HG03457 (cell line): ENCODE results near the gene USP43.
"Not testable (repeated sequence)": the region's sequence is repeated elsewhere in the genome, so short reads cannot be mapped to it uniquely, and the experiment has no call there.

Experiments
- ATAC-seq: cut with Tn5 transposase; IDR thresholded peaks from one replicate; pipeline ENCODE4 v1.9.1; 2021; ENCODE audit warnings: moderate number of reproducible peaks; ENCODE audit not compliant: unreplicated experiment

The USP43 gene

DNA sequence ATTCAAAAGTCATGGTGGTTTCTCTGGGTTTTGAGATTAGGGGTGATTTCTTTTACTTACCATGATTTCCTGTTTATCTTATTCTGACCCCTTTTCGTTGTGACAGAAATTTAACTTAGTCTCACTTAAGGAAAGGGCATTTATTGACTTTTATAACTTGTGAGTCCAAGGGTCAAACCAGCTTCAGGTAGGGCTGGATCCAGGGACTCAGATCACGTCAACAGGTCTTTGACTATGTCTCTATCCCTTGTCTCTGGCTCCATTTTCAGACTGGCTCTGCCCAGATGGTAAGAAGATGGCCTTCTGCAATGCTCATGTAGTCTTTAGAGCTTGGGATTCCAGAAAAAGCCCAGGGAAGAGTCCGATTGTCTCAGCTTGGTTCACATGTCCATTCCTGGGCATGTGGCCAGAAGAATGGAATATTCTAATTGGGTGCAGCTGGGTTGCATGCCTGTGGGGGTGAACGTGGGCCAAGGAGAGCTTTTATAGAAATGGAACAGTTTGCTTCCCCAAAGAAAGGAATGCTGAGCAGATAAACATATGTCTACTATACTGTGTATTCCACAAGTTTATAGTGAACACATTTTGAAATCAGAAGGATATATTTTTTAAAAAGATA, 13.4 kb downstream of the USP43 start:
- no peak for ATAC-seq

DNA sequence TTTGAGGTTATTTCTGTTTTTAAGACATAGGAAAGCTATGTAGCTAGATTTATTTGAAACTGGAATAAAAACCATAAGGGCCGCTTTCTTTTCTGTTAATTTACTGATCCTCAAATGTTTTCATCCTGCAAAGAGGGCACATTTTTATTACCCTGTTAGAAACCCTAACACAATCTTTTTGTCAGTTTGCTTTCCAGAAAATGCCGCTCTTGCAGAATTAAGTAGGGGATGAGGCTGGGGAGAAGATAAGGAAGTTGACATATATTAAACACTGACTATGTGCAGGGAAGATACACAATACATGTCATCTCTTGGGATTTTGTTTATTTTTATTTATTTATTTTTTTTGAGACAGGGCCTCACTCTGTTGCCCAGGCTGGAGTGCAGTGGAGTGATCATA, 15.7 kb downstream of the USP43 start:
- ATAC-seq = no peak

DNA sequence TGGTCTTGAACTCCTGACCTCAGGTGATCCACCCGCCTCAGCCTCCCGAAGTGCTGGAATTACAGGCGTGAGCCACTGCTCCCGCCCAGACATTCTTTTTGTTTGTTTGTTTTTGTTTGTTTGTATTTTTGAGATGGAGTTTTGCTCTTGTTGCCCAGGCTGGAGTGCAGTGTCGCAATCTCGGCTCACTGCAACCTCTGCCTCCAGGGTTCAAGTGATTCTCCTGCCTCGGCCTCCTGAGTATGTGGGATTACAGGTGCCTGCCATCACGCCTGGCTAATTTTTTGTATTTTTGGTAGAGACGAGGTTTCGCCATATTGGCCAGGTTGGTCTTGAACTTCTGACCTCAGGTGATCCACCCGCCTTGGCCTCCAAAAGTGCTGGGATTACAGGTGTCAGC, 18.2 kb downstream of the USP43 start:
- not testable (repeated sequence) for ATAC-seq

DNA sequence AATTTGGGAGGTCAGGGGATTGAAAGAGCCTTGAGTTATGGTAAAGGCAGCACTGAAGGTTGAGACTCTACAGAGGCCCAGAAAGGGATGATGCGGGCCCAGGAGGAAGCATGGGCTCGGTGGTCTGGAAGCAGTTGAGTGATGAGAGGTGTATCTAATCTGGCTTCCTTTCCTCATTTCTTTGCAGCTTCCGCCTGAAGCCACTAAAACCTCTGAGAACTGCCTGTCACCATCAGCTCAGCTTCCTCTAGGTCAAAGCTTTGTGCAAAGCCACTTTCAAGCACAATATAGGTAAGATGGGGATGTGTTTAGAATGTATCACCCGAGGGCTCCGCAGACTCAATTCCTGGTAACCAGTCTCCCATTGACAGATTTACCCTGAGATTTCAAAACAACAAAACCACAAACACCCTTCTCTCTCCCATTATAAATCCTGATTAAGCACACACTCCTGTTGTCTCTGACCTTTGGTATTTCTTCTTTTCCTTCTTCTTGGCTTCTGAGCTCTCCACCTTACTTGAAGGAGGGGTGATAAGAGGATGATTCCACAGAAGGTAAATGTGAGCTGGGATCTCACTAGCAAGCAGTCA, 21.2 kb downstream of the USP43 start:
- no peak for ATAC-seq

DNA sequence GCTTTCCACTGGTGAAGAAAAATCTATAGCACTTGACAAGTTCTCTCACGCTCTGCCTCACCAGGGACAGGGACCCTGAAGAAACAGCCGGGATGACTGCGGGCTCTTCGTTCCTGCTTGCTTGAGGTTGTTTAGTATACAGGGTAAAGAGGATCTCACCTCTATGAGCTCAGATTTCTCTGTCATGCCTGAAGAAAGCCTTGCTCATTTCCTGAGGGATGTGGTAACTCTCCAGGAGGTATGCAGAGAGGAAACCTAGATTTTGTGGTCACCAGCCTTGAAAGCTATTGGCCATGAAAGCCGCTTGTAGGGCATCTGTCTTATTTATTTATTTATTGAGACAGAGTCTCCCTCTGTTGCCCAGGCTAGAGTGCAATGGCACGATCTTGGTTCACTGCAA, 23.2 kb downstream of the USP43 start:
- ATAC-seq = no peak

DNA sequence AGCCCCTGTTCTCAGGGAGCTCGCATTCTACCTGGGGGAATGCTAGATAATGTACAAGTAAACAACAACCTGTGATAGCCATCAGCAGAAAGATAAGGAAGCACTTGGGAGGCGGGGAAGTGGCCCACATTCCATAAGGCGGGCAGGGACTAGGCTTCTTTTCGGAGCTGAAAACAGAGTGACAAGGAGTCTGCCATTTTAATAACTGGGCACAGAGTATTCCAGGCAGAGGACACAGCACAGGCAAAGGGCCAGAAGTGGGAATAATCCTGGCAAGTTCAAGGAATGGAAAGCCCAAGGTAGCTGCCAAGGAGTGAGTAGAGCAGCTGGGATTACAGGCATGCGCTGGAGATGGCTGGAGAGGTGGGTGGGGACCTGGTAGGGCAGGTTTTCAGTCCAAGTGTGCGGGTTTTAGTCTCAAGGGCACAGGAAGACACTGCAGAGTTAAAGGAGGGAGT, 24.3 kb downstream of the USP43 start:
- ATAC-seq = no peak

DNA sequence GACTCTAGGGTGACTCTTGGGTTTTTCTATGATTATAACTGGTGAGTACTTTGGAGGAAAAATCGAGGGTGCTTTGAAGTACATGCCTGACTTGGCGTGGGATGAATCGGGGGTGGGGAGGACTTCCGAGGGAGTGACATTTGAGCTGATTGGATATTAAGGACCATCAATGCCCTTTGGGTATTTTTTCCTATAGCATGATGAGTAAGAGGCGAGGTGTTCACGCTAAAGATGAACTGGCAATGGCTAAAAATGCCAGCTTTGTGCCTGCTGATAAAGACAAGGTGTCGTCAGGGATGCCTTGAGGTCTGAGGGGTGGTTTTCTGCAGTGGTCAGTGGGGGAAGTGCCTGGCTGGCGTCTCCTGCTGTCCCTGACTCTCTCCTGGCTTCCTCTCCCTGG, 25.3 kb downstream of the USP43 start:
- no peak for ATAC-seq

DNA sequence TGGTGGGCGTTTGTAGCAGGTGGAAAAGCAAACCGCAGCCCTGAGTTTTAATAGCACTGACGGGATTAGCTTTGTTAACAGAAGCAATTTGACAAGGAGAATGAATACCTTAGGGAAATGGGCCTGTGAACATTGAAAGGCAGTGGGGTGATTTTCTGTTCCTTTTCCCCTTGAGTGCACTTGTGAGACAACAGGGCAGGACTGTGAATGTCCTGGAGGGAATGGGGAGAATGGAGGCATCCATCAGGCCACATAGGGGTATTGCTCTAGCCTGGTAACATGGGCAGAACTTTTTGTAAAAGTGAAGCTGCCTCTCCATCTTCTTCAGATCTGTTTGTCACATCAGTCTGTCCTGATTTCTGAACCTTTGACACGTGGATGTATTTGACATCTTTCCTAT, 26.2 kb downstream of the USP43 start:
- ATAC-seq = no peak

DNA sequence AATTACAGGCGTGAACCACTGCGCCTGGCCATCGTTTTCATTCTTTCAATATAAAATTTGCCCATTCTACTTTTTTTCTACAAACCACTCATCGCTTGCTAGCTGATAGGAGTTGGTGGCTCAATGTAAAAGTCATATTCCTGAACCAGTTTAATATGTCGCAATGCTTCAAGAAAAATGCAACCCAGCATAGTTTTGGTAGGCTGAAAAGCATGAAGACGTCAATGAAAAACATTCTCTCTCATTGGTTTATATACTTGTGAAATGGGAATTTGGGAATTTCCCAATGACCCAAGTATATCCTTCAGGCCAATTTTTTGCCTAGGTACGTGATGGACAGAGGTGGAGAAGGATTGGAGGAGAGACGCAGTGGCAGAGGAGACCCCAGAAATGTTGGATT, 26.9 kb downstream of the USP43 start:
- no peak for ATAC-seq

DNA sequence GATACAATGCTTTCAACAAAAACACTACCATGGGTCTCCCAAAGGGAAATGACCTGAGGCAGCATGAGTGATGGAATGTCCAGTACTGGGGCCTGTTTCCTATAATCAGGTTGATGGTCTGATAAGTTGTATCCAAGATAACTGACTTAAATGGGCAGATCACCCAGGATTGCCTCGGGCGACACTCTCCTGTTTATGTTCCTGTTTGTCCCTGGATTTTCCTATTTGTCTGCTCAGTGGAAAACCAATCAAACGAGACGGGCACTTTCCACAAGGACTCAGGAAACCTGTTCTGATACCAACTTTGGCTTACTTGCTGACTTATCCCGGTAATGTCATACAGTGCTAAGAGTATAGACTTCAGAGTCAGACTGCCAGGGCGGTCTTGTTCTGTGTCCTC, 27.4 kb downstream of the USP43 start:
- ATAC-seq = no peak

DNA sequence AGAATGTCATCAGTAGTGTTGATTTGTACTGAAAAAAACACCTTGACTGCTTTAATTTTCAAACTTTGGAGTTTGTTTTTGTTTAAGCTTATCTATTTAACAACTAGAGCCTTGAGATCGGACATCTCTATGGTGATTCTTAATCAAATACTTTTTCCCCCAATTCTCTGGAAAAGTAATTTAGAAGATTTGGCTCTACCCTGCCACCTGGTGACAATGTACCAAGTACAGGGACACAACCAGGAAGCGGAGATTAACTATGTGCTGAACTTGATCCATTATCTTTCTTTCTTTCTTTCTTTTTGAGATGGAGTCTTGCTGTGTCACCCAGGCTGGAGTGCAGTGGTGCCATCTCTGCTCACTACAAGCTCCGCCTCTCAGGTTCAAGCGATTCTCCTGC, 30.8 kb downstream of the USP43 start:
- no peak for ATAC-seq

DNA sequence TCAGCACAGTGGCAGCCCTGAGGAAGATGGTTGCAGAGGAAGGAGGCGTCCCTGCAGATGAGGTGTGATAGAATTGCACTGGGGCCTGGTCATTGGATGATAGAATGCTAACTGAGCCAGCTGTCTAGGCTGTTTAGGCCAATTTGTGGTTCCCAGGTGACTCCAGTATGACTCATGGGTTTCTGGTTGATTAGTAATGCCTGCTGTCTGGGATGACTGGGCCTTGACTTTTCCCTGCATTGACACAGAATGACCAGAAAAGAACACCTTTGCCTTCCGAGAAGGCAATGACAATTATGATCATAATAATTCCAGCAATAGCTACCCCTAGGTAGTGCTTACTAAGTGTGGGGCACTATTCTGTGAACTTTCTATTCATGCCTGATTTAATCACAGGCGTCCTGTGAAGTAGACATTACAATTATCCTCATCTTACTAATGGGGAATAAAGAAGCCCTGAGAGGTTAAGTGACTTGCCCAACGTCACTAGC, 31.5 kb downstream of the USP43 start:
- no peak for ATAC-seq

DNA sequence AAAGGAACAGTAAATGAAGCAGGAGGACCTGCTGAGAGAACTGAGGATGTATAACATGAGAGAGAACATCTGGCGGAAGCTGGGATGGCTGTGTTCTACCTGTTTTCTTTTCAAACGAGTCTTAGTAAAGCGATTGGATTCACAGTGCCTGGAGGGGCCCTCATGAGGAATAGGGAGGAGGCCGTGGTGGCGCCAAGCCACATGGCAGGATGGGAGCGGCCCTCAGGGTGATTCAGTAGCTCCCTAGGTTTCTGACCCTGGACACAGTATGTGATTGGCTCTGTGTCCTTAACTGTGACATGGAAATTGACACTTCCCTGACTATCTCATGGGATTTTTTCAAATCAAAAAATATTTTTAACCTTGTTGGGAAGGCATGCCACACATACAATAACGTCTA, 32.1 kb downstream of the USP43 start:
- ATAC-seq = no peak

DNA sequence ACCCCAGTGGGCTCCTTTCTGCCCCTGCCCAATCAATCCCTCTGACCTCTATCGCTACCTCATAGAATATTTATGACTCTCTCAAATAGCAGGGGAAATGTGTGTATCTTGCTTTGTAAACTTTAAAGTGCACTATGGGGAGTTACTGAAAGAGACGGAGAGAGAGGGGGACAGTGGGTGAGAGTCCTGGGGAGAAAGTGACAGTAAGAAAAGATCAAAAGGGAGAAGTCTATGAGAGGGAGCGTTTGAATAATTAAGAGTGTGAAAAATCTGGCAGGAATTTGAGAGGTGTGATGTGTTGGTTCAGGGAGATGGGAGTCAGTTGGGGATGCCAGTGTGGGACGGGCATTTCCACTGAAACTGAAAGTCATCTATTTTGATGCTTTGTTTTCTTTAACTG, 32.6 kb downstream of the USP43 start:
- ATAC-seq = no peak

DNA sequence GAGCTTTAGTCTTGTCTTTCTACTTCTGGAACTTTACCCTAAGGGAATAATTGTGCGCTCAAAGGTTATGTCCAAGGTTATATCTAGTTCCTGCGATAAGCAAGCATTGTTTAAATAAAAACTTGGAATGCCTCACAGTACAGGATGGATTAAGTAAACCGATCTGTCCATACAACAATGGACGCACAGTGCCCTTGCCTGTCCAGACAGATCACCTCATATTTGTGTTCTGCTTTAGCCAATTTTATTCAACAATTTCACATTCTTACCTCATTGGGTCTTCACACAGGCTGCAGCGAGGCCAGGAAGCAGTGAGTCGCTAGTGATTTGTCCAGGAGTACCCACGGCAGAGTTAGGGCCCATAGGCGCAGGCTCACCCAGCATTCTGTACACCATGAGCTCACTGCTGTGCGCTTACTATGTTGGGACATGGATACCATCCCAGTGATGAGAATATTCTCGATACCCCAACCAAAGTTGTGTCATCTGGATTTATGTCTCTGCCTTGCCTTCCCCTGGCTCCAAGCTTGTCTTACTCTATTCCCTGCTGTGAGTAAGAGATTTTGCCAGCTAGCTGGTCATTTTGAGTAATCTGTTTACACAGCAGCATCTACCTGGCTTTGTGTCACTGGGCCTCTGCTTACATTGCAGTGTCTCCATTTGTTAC, 39.8 kb downstream of the USP43 start:
- no peak for ATAC-seq

DNA sequence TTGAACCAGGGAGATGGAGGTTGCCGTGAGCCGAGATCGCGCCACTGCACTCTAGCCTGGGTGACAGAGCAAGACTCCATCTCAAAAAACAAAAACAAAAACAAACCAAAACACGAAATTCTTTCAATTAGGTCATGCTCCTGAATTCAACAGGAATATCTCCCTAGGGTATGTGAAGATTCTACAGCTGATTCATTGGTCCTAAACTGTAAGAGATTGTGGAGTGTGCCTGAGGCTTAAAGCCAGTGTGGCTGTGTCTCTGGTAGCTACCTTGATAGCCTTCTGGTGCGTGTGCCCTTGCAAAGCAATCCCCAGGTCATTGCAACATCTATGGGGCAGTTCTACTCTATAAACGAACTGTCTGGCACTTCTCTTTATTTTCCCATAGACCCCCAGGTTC, 48.4 kb downstream of the USP43 start:
- ATAC-seq = no peak

DNA sequence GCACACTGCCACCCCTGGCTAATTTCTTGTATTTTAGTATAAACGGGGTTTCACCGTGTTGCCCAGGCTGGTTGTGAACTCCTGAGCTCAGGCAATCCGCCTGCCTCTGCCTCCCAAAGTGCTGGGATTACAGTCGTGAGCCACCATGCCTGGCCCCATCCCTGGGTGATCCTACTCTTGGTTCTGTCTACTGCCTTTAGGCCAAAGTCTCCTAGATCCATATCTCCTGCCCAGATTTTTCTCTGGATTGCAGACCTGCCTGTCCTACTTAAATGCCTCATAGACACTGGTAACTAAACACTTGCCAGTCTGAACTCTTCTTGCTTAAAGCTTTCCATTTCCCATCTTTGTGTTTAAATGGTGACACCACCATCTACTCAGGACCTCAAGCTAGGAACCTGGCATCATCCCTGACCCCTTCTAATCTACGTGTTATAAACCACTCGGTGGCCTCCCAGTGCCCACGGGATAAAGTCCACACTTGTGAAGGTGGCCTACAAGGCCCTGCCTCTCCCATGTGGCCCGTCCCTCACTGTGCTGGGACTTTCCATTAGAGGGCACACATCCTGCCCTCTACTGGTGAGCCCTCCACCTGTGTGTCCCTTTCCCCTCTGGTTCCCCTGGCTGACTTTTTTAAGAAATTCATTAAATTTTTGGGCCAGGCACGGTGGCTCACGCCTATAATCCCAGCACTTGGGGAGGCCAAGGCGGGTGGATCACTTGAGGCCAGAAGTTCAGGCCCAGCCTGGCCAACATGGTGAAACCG, 51.1 kb downstream of the USP43 start:
- no peak for ATAC-seq

DNA sequence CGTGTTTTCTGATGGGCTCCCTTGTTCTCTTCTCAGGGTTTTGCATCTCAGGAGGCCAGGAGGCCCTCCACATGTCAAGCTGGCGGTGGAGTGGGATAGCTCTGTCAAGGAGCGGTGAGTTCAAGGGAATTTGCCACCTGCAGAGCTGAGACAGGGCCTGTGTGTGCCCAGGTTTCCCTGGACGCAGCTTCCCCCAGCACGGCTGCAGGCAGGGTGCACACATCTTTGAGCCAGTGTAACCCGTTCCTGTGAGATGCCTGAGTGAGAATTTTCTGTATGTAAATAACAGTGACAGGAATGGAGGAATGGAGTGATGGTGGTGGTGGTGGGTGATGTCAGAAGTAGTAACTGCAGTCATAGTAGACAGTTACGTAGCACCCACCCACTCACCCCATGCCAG, 54.8 kb downstream of the USP43 start:
- ATAC-seq = no peak

DNA sequence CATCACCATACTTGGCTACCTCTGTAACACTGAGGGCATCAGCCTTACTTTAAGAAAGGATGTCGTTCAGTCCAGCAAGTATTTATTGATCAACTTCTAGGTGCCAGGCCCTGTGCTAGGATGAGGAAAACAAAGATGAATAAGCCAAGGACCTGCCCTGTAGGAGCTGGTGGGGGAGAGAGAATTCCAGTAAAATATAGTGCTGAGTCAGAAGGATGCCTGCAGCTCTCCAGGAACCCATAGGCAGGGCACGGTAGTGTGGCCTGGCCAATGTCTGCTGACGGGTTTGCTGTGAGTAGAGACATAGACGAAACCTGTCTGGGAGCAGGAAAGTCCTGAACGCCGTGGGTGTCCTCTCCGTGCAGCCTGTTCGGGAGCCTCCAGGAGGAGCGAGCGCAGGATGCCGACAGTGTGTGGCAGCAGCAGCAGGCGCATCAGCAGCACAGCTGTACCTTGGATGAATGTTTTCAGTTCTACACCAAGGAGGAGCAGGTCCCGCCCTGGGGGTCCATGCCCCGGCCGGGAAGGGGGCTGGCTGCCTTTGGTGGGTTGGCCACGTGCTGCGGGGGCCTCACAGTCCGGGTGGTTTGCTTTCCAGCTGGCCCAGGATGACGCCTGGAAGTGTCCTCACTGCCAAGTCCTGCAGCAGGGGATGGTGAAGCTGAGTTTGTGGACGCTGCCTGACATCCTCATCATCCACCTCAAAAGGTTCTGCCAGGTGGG, 55.6 kb downstream of the USP43 start:
- ATAC-seq = no peak

DNA sequence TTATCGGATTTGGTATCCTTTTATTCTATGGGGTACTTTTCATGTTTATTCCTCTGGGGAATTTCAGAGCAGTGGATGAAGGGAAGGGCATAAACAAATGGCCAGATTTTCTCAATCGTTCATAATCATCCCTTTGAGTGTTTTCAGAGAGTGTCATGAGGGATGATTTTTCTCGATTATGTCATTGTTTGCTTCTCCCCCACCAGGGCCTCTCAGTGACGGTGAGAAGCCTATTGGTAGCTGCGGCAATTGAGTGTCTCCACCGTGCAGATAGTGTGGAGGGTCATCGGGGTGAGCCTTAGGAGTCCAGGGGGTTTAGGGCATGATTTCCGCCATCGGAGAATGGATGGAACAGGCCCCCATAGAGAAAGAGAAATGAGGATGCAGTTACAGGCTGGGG, 57.2 kb downstream of the USP43 start:
- ATAC-seq = no peak
